Measurements from ENCODE around the gene IGDCC3. TPM values are rescaled to one million over a fixed set of nuclear protein-coding genes. Genes with fewer than 3 reads are reported as not detected.

The IGDCC3 gene
- polyA plus RNA-seq, 2 of the 4 experiments (the other 2 are of a cell fraction), result 0.04 to 0.12 TPM

GRCh38 chr15:65383456-65383855 is 5.7 kb upstream of the IGDCC3 start (continued):
- TF ChIP-seq CTCF (IDR thresholded peaks at IDR 0.05), result no peak

GRCh38 chr15:65382921-65383320 is 5.1 kb upstream of the IGDCC3 start:
- Histone ChIP-seq H3K27ac (no peak overlapping the region), H3K4me2 (no peak overlapping the region), H3K4me3 (no peak overlapping the region), H3K9me3 (no peaks in the 10 kb centered on the region), H3K4me1 (peaks cover 16% of the 10 kb centered on the region; the same call in 2 of the 3 replicates)
- FAIRE-seq, result no peak
- 88% methylated on average over 9 of the region's 9 CpGs for WGBS (ENCODE audit: missing lambda C conversion rate)
- no peak for ATAC-seq
- ChIA-PET CTCF (interaction anchor here (1.1 to 42.0 kb wide), 9 partner anchors 8 to 349 kb away, joined by 3 to 772 read pairs (median 6); partner anchors contain the start of genes CILP and IGDCC3), POLR2A (interaction anchor here (1.0 kb wide), 1 partner anchor 78 kb away, joined by 3 read pairs; the partner anchor contains the start of gene RNU5B-1)
- no peak for TF ChIP-seq FOXS1 (CRISPR knock-in tag; IDR thresholded peaks at IDR 0.05)
- no peak for TF ChIP-seq PHF8 (IDR thresholded peaks at IDR 0.05; ENCODE audit: borderline replicate concordance, low read depth)
- no peak for TF ChIP-seq E2F6 (IDR thresholded peaks at IDR 0.05; ENCODE audit: borderline replicate concordance, low read depth)
- TF ChIP-seq CTCF (IDR thresholded peaks at IDR 0.05), result no peak
- TF ChIP-seq FOSL2 (IDR thresholded peaks at IDR 0.05), result no peak
- no peak for TF ChIP-seq FOSL2 (CRISPR knock-in tag; IDR thresholded peaks at IDR 0.05)
- no peak for TF ChIP-seq ZFP36 (IDR thresholded peaks at IDR 0.05; ENCODE audit: borderline replicate concordance, partially characterized antibody)
- TF ChIP-seq RFX5 (IDR thresholded peaks at IDR 0.05), result no peak
- TF ChIP-seq CHD4 (IDR thresholded peaks at IDR 0.05; ENCODE audit: borderline replicate concordance), result no peak
- TF ChIP-seq CEBPB (IDR thresholded peaks at IDR 0.05), result no peak
- TF ChIP-seq NFE2L2 (conservative IDR thresholded peaks at IDR 0.05; ENCODE audit: low read length), result no peak
- no peak for TF ChIP-seq CBX2 (IDR thresholded peaks at IDR 0.05; ENCODE audit: borderline replicate concordance, low read depth)
- no peak for TF ChIP-seq ZSCAN20 (CRISPR knock-in tag; IDR thresholded peaks at IDR 0.05)
- TF ChIP-seq NPAS2 (CRISPR knock-in tag; IDR thresholded peaks at IDR 0.05; ENCODE audit: borderline replicate concordance), result no peak
- TF ChIP-seq HOXB5 (CRISPR knock-in tag; IDR thresholded peaks at IDR 0.05), result no peak
- TF ChIP-seq ELK1 (IDR thresholded peaks at IDR 0.05; ENCODE audit: low read depth, low read length), result no peak
- TF ChIP-seq CBX8 (IDR thresholded peaks at IDR 0.05), result no peak
- TF ChIP-seq FOSB (CRISPR knock-in tag; IDR thresholded peaks at IDR 0.05), result no peak
- no peak for TF ChIP-seq GATA3 (IDR thresholded peaks at IDR 0.05; ENCODE audit: borderline replicate concordance)
- TF ChIP-seq RAD21 (conservative IDR thresholded peaks at IDR 0.05 in 1 of 2, IDR thresholded peaks at IDR 0.05 in 1 of 2), result no peak
- DNase-seq (ENCODE audit: low read depth in 1 of 2, low spot score in 1 of 2), result no peak

Measured in A549 (cell line).